ENCODE results near the gene ABTB1.
A peak's percentile ranks its signal among the peaks of the same experiment; 100 is the strongest.
"Not testable (repeated sequence)": the region's sequence is repeated elsewhere in the genome, so short reads cannot be mapped to it uniquely, and the experiment has no call there.

ABTB1 gene

DNA sequence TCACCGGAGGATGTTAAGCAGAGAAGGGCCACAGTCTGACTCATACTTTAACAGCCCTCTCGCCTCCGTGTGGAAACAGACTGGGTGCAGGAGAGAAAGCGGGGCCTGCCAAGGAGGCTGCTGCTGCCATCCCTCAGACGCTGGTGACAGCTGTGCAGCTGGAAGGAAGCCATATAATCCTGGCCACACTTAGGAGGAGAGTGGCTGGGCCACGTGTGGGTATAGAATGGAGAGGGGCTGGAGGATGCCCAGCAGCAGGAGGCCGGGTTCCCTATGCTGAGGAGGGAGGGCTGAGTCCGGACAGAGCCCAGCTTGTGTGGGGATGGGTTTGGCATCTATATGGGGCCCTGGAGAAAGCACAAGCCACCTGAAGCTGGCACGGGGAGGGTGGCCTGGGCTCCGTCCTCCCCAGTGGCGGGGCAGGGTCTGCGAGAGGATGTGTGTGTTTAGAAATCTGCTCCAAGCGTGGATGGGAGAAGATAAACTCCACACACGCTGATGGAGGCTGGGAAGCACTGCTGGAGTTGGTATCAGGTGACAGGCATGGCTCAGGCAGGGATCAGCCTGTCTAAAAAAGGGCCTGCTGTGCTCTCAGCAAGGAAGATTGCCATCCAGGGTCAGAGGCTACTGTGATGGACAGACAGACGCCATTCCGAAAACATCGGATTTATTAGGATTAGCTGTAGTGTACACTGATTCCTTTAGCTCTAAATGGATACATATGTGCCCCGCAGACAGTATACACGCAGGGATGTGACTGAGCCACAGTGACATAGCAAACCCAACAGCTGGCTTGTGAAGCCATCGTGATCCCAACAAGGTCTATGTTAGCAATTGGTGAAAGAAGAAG is 15.9 kb downstream of the ABTB1 start:
- no peak for DNase-seq

DNA sequence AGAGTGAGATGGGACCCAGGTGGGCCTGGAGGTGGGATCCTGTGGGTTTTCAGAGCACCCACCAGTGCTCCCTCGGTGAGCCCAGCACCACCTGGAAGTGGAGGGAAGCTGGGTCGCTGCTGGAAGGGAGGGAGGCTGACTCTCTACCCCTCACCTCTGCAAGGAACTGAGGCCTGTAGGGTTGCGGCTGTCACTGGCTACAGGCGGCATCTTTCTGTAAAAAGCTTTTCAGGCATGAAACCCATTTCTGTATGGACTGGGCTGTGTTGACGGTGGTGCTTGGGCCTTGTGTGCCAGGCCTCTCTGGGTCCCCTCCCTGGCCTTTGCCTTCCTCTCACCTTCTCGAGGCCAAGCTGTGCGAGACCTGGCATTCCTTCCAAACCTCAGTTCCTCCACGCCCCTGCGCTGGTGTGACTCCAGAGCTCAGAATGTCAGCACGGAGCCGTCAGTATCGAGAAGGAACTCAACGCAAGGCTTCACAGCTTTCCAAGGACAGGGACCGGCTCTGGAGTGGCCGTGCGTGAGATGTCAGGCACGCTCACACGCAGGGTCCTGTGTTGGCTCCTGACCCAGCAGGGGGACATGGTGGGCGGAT is 16.6 kb downstream of the ABTB1 start:
- DNase-seq, result no peak

DNA sequence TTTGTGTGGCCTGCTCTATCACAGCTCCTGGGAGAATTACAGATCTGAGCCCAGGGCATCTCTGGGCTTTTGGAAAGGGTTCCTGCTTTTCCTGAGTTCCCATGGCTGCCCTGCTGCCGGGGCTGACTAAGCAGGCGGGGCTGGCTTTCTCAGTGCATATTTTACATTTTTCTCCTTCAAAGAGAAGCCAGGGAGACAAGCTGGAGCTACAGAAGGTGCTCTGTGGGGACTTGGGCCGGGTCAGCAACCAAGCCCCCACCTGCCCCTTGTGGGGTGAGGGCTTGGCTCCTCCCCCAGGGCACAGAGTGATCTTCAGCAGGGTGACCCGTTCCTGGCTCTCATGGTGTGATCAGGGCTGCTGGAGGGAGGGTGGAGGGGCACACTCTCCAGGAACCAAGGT is 17.4 kb downstream of the ABTB1 start:
- no peak for DNase-seq

DNA sequence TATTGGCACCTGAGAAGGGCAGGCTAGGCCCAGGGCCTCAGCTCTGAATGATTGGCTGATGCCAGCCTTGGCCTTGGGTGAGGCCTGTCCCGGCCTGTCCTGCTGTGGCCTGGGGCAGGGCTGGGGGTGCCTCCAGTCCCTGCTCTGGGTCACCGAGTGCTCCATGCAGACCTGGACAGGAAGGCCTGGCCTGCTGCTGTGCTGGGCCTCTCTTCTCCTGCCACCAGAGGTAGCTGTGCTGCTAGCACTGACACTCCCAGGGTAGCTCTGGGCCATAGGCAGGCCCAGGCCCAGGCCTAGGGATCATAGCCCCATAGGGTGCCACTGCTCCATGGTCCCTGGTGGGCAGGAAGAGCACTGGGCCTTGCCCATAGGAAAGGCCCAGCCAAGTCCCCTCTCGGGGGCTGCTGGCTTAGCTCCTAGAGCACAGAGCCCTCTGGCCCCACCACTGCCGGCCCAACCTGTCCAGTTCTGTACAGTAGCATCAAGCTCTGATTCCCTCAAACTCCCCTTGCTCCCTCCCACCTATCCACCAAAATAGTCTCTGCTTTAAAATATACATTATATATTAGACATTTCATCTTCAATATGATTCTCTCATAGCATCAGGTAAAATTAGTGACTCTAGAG is 18.2 kb downstream of the ABTB1 start:
- no peak for DNase-seq

DNA sequence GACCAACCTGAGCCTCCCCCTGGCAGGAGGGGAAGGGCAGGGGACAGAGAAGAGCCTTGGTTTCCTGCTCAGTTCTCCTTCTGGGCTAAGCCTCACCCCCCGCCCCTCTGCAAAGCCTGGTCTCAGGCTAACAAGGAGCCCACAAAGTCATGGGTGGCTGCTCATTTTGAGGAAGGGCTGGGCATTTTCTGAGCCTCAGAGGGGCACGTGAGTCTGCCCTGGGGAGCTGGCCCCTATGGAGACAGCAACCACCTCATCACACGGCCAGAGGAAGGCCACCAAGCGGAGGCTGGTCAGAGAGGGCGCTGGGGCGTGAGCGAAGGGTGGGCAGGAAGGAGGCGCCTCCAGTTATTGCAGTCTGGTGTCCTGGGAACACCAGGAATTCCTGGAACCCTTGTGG is 18.7 kb downstream of the ABTB1 start:
- no peak for DNase-seq

DNA sequence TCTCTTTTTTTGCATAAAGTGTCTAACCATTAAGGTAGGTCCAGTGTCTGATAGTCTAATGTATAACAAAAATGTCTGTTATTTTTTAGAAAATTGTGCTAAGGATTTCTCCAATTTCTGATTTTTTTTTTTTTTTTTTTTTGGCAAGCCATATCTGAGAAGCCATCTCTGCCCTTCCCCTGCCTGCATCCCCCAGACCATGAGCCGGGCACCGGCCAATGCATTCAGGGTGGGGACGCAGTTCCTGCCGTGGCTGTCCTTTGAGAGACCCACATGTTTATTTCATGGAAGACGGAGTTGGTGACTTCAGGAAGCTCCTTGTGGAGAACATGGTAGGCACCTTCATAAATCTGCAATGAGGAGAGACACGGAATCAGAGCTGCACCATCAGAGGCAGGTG is 19.2 kb downstream of the ABTB1 start:
- no peak for DNase-seq

DNA sequence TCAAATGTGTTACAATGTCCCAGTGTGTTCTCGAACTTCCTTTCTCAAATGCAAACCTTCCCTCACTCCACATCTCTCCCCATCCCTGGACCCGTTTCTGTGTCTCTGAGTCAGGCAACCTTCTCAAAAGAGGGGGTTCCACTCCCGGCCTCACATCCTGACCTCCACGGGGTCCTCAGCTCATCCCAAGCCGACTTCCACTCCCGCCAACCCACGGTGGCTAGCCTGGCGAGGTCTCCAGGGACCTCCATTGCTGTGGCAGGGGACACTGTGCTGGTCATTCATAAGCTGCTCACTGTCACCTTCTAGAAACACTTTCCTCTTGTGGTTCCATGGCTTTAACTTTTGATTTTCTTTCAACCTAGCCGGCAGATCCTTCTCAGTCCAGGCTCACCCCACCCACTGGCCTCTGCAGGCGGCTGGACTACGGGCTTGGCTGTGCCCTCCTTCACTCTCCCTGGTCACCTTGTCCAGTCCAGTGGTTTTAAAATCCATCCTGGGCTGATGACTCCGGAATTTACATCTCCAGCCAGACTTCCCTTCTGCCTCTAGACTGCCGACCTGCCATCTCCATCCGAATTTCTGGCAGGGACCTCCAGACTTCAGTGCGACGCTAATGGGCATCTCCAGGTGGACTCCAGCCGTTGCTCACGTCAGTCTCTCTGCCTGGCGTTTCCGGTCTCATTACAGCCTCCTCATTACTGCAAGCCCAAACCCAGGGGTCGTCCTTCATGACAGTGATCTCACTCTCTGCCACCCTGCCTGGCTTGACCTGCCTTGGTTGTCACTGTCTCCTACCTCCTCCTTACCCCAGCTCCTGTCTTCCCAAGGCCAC is 20.0 kb downstream of the ABTB1 start:
- no peak for DNase-seq

DNA sequence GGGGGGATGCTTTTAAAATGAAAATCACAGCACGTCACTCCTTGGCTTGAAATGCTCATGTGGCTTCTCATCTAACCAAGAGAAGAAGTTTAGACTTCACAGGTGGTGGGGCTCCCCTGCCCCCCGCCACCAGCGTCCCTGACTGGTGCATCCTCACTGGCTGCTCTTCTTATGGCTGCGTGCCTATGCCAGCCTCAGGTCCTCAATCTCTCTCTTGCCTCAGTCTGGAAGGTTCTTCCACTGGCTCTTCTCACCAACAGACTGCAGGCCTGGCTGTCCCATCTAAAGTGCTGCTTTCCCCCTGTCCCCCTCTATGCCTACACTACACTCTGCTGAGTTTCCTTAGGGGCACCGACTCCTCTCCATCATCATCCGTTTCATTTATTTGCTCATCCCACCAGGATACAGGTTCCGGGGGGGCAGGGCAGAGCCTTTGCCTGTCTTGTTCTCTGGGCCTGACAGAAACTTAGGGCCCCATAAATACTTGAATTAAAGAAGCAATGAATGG is 20.6 kb downstream of the ABTB1 start:
- no peak for DNase-seq

DNA sequence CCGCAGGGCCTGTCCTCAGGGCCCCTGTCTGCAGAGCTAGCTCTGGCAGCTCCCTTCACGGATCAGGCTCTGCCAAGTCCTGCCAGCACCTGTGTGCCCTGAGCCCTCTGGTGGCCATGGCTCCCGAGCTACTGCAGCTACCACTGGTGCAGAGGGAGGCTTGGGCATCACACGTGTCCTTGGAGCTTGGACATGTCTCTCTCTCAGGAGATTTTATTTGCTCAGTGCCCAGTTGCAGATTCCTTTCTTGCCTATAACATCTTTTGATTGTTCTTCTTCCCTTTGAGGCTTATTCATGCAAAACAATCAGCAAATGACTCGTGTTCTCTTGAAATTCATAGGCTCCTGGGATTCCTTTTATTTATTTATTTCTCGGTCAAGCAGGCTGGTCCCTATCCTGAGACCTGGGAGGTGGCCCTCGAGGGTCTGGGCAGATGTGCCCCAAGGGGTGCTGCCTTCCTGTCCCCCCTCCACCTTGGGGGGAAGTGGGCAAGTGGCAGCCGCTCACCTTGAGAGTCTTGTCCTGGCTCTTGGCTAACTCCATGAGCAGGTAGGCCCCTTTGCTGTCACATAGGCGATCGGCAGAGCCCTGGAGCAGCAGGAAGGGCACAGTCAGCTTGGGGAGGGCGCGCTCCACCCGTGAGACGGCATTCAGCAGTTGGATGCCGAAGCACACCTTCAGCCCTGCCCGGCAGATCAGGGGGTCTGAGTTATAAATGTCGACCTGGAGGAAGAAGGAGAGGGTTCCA is 21.9 kb downstream of the ABTB1 start:
- DNase-seq, result peak; percentile 20

DNA sequence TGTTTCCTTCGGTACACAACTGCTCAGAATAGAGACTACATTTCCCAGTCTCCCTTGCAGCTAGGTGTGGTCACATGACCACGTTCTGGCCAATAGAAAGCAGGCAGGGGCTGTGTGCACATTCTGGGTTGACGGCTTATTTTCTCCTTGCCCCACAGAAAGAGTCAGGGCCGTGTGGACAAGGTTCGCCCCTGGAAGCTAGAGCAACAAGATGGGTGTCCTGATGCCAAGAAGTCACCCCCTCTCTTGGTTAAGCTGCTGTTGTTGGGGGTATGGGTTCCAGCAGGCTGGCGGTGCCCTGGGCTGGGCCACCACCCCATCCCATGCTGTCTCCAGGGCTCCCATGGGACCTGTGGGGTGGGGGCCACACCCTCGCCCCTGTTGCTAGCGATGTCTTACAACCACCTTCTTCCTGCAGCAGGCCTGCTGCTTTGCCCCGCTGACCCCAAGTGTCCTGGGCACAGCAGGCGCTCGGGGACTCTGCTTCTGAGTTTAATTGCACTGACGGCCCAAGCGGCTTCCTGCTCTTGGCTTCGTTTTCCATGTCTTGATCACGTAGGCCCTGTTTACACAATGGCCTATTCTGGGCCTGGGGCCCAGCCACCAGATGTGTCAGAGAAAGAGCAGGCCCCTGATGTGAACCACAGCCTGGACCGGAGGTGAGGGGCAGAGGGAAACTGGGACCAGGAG is 24.9 kb downstream of the ABTB1 start:
- peak; percentile 15 for DNase-seq

DNA sequence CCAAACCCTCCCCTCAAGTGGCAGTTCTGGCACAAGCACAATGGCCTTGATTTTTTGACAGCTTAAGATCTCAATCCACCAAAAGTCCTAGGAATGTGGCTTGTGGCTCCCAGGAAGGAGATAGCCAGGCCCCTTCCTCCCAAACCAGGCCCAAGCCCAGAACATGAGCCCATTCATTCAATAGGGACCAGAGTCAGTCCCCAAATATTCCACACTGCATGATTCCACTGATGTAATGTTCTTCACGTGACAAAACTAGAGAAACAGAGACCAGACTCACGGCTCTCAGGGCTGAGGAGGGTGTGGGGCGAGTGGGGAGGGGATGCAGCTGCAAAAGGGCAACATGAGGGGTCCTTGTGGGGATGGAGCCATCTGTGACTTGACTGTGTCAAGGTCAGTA is 25.5 kb downstream of the ABTB1 start:
- DNase-seq, result no peak

DNA sequence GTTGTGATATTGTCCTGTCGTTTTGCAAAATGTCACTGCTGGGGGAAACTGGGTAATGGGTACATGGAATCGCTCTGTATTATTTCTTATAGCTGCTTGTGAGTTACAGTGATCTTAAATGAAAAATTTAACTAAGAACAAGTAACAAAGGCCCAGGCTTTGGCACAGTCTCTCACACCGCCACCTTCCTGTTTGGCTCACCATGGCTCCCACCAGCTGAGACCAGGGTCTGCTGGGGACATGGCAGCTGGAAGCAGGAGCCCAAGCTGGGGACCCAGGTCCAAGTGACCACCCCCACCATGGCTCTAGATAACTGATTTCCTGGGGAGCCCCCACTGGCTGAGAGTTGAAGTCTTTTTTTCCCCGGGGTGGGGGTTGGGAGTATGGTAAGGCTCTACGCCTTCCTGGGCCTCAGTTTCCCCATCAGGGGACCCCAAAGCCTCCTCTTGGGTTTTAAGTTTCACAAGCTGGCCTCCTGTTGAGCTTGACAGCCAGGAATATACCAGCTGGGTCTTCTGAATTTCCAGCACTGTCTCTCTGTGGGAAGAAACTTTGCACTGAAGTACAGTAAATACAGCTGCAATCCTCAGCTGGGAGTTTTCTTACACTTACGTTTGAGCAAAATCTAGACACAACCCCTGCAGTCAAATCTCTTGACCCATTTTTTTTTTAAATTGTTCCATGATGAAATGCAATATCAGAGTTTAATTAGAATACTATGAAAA is 26.1 kb downstream of the ABTB1 start:
- no peak for DNase-seq

DNA sequence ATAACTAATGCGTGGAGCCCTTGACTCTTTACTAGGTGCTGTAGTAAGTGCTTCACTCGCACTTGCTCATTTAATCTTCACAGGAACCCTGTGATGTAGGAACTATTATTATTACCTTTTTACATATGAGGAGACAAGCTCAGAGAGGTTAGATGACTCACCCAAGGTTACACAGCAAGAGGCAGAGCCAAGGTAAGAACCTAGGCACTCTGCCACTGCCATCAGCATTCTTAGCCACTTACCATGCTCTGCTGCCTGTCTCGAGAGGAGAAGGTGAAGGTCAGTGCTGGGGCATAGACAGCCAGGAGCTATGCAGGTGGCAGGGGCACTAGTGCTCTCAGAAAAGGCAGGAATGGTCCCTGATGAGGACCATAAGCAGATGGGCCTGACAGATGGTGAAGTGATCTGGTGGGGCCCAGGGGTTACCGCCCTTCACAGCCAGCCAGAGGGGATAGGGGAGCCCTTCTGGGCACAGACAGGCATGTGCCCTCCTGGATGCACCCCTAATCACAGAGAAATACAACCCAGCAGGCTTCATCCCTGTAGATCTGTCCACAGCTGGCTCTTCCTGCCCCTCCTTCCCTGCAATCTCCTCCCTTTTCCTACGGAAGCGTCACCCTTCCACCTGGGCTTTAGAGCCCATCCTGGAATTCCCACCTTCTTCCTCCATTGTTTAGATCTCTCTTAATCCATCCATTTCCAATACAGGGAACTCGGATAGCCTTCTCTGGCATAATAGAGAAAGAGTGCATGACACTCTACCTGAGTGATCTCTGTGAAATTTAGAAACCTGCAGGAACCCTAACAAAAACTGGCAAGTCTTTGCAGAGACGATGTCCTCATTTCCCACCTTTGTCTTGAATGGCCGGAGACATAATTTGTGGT is 26.9 kb downstream of the ABTB1 start:
- DNase-seq, result no peak

DNA sequence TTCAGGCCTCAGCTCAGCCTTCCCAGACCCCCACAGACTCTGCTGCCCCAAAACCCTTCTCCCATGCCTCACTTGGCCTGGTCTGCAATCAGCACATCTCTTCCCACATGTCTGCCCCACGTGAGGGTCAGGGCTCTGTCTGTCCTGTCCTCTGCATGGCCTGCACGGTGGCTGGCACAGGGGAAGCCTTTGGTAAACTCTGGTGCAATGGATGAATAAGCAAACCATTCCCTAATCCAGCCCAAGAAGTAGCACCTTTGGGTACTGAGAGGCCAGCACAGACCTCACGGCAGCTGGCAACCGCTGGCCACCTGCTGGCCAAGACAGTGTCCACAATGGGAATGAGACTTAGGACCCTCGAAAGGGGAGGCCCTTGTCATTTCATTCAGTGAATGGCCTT is 27.7 kb downstream of the ABTB1 start:
- no peak for DNase-seq

DNA sequence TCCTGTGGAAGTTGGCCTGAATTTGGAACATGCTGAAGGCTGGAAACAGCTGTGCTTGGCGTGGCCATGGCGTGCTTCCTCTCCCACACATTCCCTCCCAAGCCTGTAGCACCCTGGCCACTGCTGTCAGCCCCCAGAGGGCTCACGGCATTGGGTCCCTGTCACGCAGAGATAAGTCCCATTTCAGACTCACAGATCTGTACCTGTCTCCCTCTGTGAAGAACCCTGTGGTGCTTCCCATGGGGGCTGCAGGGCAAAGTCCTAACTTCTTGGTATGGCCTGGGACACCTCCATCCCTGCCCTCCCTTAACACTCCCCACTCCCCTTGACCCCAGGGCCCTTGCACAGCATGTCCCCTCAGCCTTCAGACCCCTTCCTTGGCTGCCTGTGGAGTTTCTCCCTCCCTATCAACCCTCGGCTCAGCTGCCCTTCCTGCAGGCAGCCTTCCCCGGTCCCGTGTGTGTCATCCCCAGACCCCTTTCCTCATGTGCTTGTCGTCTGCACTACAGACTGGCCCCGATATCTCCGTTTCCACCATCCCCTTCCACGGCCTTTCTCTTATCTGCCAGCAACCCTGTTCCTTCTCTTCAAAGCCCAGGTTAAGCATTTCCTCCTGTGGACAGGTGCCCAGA is 28.6 kb downstream of the ABTB1 start:
- DNase-seq, result no peak

DNA sequence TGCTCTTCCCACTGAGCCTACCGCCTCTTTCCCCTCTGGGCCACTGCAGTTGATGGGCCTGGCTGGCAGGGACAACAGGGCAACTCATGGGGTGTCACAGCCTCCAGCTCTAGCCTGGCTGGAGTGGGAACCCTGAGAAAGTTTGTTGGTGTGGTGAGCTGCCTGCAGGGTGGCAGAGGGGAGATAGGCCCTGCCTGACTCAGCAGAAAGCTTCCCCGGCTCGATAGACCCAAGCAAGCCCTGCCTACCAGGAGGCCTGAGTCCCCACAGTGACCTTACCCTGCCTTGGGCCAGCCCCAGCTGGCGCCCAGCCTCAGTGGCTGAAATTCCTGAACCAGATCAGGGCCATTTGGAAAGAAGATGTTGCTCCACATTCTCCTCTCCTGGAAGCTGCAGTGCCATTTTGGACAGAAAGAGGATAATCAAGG is 29.4 kb downstream of the ABTB1 start:
- DNase-seq, result no peak

DNA sequence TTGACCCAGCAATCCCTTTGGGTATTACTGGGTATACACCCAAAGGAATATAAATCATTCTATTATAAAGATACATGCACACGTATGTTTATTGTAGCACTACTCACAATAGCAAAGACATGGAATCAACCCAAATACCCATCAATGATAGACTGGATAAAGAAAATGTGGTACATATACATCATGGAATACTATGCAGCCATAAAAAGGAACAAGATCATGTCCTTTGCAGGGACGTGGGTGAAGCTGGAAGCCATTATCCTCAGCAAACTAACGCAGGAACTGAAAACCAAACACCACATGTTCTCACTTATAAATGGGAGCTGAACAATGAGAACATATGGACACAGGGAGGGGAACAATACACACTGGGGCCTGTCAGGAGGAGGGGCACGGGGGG is 32.1 kb downstream of the ABTB1 start:
- not testable (repeated sequence) for DNase-seq

DNA sequence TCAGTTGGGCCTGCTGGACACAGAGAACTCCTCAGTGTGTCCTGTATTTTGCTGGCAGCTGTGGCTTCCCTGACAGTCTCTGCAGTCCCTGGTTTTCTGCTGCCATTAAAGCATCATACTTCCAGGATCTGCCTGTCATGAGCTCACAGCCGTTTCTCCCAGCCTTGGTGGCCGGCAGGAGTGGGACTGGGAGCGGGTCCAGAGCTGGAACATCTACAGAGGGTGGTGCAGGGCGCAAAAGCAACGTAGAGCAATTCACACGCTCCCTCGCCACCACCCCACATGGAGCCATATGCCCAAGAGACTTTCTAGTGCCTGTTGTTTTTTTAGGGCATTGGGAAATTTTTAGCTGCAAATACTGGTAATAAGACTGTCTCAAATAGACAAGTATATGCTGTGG is 33.6 kb downstream of the ABTB1 start:
- DNase-seq, result no peak

DNA sequence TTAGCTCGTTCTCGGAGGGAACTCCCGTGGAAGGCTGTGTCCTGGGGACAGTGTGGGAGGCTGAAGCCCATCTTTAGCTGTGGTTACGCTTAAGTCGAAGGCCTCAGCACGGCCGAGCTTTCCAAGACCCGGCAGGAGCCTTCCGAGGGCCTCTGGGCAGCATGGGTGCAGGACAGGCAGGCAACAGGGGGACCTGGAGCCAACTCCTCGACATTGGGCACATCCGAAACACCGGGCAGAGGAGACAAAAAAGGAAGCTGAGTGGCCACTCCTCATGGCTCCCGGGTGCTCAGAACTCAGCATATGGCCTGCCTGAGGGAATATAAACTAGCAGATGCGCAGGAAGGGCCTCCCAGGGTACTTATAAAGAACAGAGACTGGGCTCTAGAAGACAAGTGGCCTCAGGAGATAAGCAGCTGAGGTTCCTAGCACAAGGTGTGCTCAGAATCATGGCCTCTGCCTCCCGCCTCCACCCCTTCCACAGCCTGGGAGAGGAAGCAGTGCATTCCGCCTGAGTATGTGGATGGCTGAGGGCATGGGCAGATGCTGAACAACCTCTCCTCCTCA is 34.1 kb downstream of the ABTB1 start:
- DNase-seq, result no peak
